Measurements from ENCODE around the gene PRSS50.

Gene PRSS50

DNA sequence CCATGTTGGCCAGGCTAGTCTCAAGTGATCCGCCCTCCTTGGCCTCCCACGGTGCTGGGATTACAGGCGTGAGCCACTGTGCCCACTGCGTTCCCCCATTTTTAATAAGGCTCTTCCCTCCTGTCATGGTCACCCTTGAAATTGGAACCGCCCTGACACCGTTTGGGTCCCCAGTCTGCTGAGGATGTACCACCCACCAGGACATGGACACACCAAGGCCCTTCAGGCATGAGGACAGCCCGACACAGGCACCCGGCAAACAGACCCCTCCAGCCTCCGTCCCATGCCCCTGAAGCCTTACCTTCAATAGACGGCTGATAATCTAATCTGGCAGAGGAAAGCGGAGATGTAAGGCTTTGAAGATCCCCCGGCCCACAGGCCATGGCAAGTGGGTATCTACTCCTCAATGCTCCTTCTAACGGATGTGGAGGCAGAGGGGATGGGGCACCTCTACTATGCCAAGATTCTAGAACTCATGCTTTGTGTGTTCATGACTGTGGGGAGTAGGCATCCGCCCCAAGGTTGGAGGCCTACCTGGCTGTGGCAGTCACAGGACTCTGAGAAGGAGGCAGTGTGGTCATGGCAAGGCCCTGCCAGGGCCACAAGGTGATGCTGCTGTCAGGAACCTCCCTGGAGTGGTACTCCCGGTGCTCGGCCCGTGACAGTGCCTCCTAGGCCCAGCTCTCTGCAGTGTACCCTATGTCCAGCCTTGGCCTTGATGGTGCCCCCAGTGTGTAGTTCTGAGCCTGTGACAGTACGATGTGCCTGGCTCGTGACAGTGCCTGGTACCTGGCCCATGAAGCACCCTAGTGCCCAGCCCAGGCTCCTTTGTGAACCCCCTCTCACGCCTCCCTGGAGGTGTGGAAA is 18.6 kb upstream of the PRSS50 start:
- H3K36me3 Mint-ChIP-seq: no peaks in the 10 kb centered on the region
- no peaks in the 10 kb centered on the region for H3K4me1 Mint-ChIP-seq
- H3K27me3 Mint-ChIP-seq: peaks cover 49% of the 10 kb centered on the region
- peaks cover 3% of the 10 kb centered on the region for H3K9me3 Mint-ChIP-seq
- no peak overlapping the region for H3K4me3 Mint-ChIP-seq
- no peak for ATAC-seq
- no peak overlapping the region for H3K27ac Mint-ChIP-seq

GRCh38 chr3:46734773-46735172 is 17.1 kb upstream of the PRSS50 start:
- no peak for ATAC-seq
- Mint-ChIP-seq H3K4me3 (no peak overlapping the region), H3K9me3 (peaks cover 3% of the 10 kb centered on the region), H3K4me1 (no peaks in the 10 kb centered on the region), H3K27me3 (peaks cover 49% of the 10 kb centered on the region), H3K27ac (no peak overlapping the region), H3K36me3 (no peaks in the 10 kb centered on the region)

DNA sequence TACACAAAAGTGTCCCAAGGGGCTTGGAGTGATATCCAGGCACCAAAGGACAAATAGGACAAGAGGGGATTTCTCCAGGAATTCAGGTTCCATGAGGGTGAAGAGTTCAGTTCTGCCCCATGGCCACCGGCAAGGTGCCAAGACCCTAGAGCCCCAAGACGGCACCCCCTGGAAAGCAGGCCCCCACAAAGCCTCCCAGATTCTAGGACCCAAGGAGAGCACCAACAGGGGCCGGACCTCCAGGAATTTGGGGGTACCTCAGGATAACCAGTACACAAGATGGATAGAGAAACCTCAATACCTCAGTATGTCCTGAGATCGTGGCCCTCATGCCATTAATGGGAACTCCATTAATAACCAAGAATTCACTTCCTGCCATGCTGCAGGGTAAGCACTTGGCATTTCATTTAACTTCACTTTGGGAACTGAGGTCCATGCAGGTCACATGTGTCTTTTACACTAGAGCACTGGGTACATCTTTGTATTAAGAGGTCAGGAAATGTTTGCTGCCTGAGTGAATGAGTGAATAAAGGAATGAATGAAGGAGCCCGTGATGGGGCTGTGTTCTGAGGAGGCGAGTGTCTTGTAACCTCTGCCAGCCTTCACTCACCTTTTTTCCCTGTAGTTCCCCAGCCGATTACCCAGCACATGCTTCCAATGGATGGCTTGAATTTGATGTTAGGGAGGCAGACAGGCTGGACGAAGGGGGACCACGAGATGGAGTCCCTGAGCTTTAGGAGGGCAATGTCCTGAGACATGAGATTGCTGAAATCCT is 15.5 kb upstream of the PRSS50 start:
- H3K27me3 Mint-ChIP-seq: peaks cover 58% of the 10 kb centered on the region

GRCh38 chr3:46731795-46732194 is 14.1 kb upstream of the PRSS50 start:
- H3K4me1 Mint-ChIP-seq: no peaks in the 10 kb centered on the region
- H3K27ac Mint-ChIP-seq: no peak overlapping the region
- H3K36me3 Mint-ChIP-seq: no peaks in the 10 kb centered on the region
- ATAC-seq: no peak
- peaks cover 51% of the 10 kb centered on the region for H3K27me3 Mint-ChIP-seq
- H3K4me3 Mint-ChIP-seq: no peak overlapping the region
- H3K9me3 Mint-ChIP-seq: no peaks in the 10 kb centered on the region

More for the DNA sequence above, 15.5 kb upstream of the PRSS50 start:
- Mint-ChIP-seq H3K27ac (no peak overlapping the region), H3K9me3 (no peaks in the 10 kb centered on the region), H3K4me3 (no peak overlapping the region), H3K36me3 (no peaks in the 10 kb centered on the region), H3K4me1 (no peaks in the 10 kb centered on the region)
- ATAC-seq: no peak

- Mint-ChIP-seq H3K27me3 (peaks cover 51% of the 10 kb centered on the region), H3K36me3 (no peaks in the 10 kb centered on the region), H3K9me3 (no peaks in the 10 kb centered on the region), H3K27ac (no peak overlapping the region), H3K4me1 (no peaks in the 10 kb centered on the region), H3K4me3 (no peak overlapping the region)
- no peak for ATAC-seq
Observed at GRCh38 chr3:46730819-46731218, 13.2 kb upstream of the PRSS50 start.

- no peaks in the 10 kb centered on the region for H3K36me3 Mint-ChIP-seq
- no peak overlapping the region for H3K27ac Mint-ChIP-seq
- peaks cover 55% of the 10 kb centered on the region for H3K27me3 Mint-ChIP-seq
- no peak for ATAC-seq
- H3K4me3 Mint-ChIP-seq: no peak overlapping the region
- H3K9me3 Mint-ChIP-seq: no peaks in the 10 kb centered on the region
- no peaks in the 10 kb centered on the region for H3K4me1 Mint-ChIP-seq
Observed at GRCh38 chr3:46729038-46729437, 11.4 kb upstream of the PRSS50 start.

- ATAC-seq: no peak
- Mint-ChIP-seq H3K27ac (no peak overlapping the region), H3K9me3 (peaks cover 4% of the 10 kb centered on the region), H3K4me1 (no peaks in the 10 kb centered on the region), H3K36me3 (no peaks in the 10 kb centered on the region), H3K4me3 (no peak overlapping the region), H3K27me3 (peaks cover 54% of the 10 kb centered on the region)
Observed at GRCh38 chr3:46725621-46726314, 8.1 kb upstream of the PRSS50 start.

DNA sequence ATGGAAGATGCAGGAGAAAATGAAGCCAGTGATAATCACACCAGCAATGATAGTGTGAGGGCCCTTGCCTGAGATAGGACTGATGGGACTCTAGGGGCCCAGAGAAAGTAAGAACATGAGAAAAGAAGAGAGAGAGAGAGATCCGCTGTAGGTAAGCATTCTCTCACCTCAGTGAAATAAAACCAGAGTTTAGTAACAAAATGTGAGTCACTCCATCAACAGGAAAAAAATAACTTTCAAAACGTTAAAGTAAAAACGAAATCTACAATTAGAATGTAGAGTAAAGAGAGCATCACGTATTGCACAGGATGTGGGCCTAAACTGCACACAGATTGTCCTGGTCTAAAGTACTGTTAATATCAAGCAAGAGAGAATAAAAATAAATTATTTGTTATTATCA is 6.8 kb upstream of the PRSS50 start:
- no peaks in the 10 kb centered on the region for H3K36me3 Mint-ChIP-seq
- no peak overlapping the region for H3K27ac Mint-ChIP-seq
- peaks cover 4% of the 10 kb centered on the region for H3K9me3 Mint-ChIP-seq
- no peak for ATAC-seq
- no peaks in the 10 kb centered on the region for H3K4me1 Mint-ChIP-seq
- H3K4me3 Mint-ChIP-seq: no peak overlapping the region
- H3K27me3 Mint-ChIP-seq: peaks cover 60% of the 10 kb centered on the region

- no peaks in the 10 kb centered on the region for H3K4me1 Mint-ChIP-seq
- no peaks in the 10 kb centered on the region for H3K36me3 Mint-ChIP-seq
- no peak overlapping the region for H3K27ac Mint-ChIP-seq
- peaks cover 71% of the 10 kb centered on the region for H3K27me3 Mint-ChIP-seq
- H3K9me3 Mint-ChIP-seq: peaks cover 4% of the 10 kb centered on the region
- H3K4me3 Mint-ChIP-seq: no peak overlapping the region
- ATAC-seq: no peak
Observed at GRCh38 chr3:46722443-46722842, 4.8 kb upstream of the PRSS50 start.

DNA sequence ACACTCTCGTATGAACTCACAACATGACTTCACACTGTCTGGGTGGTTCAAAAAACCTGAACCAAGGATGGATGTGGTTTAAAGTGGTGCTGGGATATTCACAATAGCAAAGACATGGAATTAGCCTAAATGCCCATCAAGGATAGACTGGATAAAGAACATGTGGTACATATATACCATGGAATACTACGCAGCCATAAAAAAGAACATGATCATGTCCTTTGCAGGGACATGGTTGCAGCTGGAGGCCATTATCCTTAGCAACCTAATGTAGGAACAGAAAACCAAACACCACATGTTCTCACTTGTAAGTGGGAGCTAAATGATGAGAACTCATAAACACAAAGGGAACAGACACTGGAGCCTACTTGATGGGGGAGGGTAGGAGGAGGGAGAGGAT is 3.3 kb upstream of the PRSS50 start:
- peaks cover 62% of the 10 kb centered on the region for H3K27me3 Mint-ChIP-seq
- peaks cover 4% of the 10 kb centered on the region for H3K9me3 Mint-ChIP-seq

GRCh38 chr3:46719735-46720271 is 2.1 kb upstream of the PRSS50 start:
- Mint-ChIP-seq H3K9me3 (peaks cover 4% of the 10 kb centered on the region), H3K4me1 (no peaks in the 10 kb centered on the region), H3K27ac (no peak overlapping the region), H3K4me3 (no peak overlapping the region), H3K27me3 (peaks cover 61% of the 10 kb centered on the region), H3K36me3 (no peaks in the 10 kb centered on the region)
- no peak for ATAC-seq

More for the DNA sequence above, 3.3 kb upstream of the PRSS50 start:
- no peak overlapping the region for H3K27ac Mint-ChIP-seq
- no peaks in the 10 kb centered on the region for H3K36me3 Mint-ChIP-seq
- no peak overlapping the region for H3K4me3 Mint-ChIP-seq
- ATAC-seq: no peak
- no peaks in the 10 kb centered on the region for H3K4me1 Mint-ChIP-seq

DNA sequence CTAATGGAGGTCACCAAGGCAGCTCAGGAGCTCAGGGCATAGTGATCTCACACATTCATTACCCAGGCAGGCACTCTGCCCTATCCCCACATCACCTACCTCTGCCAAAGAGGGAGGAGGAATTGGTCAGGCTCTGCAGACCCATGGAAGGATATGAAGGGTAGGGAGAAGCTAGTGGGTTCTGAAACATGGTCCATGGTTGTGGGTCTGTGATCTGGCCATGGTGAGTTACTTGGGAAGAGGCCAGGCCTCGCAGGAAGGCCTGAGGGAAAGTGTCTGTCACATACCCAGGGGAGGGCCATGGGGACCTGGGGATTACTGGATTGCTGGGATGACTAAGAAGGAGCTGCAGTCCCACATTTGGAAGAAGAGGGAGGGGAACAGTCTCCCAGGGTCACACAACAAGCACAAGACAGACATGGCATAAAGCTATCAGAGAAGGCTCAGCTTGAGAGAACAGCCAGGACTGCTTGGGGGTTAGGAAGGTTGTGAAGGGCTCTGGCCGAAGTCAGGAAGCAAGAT is 1.4 kb upstream of the PRSS50 start:
- ATAC-seq: no peak
- Mint-ChIP-seq H3K27me3 (peaks cover 56% of the 10 kb centered on the region), H3K36me3 (no peaks in the 10 kb centered on the region), H3K9me3 (peaks cover 4% of the 10 kb centered on the region), H3K4me1 (no peaks in the 10 kb centered on the region), H3K27ac (no peak overlapping the region), H3K4me3 (no peak overlapping the region)

DNA sequence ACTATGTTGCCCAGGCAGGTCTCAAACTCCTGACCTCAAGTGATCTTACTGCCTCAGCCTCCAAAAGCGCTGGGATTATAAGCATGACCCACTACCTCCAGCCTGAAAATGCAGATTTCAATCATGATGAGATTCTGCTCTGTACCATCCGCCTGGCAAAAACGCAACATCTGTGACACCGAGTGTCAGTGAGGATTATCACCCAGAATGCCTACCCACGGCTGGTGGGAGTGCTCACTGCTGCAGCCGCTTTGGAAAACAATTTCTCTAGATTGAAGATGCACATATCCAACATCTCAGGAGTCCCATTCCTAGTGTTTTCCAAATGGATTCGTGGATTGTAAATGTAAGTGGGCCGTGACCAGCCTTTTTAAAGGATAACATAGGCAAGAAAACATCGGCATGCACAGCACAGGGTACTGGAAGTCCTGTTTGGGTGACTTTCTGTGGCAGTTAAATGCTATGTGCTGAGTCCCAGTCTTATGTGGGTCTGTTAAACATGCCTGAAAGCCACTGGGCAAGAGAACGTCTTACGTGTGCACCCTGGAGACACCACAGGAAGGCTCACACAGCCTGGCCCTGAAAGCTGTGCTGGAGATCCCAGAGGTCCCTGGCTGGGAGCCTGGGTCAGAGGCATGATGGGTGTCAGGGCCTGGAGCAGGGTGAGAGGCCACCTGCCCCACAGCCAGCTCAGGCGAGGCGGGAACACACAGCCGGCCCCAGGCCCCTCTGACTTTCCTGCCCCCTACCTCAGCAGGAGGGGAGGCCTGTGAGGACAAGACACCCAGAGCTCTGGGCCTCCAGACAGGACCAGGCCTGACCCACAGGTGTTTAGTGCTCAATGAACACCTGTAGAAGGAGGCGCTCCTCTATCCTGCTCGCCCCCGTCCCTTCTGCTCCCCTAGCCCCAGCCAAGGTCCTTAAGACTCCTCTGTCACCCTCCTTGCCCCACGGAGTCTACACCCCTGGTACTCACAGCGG is 918 bp downstream of the PRSS50 start:
- peaks cover 4% of the 10 kb centered on the region for H3K9me3 Mint-ChIP-seq
- no peaks in the 10 kb centered on the region for H3K36me3 Mint-ChIP-seq
- no peak for ATAC-seq
- no peak overlapping the region for H3K27ac Mint-ChIP-seq
- peaks cover 54% of the 10 kb centered on the region for H3K27me3 Mint-ChIP-seq
- H3K4me1 Mint-ChIP-seq: peaks cover 8% of the 10 kb centered on the region
- H3K4me3 Mint-ChIP-seq: no peak overlapping the region

DNA sequence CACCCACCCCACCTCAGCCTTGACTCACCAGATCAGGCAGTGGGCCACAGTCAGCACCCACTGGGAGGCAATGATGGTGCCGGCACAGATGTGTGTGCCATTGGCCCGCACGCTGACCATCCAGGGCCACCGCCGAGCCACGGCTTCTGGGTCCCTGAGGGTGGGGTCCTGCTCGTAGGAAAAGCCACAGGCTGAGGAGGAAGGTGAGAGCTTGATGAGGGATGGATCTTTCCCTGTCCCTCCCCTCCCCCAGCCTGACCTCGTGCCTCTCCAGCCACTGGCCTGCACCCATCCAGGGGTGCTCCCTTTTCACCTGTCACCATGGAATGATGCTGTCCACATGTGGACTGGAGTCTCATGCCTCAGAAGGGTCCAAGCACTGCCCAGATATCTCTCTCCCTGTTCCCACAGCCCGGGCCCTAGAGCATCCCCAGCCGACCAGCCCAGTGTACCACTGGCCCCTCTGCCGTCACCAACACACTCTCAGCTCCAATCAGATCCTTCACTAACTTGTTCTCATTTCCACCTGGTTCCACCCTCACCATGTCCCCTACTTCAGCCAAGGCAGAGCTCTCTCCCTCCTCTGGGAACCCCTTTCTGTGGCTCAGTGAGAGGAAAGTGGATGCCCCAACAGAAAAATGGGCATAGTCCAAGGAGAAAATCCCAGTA is 2.0 kb downstream of the PRSS50 start:
- no peak overlapping the region for H3K27ac Mint-ChIP-seq

More for the DNA sequence above, 2.0 kb downstream of the PRSS50 start:
- Mint-ChIP-seq H3K36me3 (no peaks in the 10 kb centered on the region), H3K27me3 (peaks cover 54% of the 10 kb centered on the region), H3K9me3 (no peaks in the 10 kb centered on the region), H3K4me1 (peaks cover 8% of the 10 kb centered on the region), H3K4me3 (no peak overlapping the region)
- no peak for ATAC-seq
